ENCODE measurements around the gene ALDH1L1.

The ALDH1L1 gene

GRCh38 chr3:126160243-126161210, 19.9 kb downstream of the ALDH1L1 start:
- Histone ChIP-seq H3K36me3 (ENCODE audit: insufficient read depth, low read length) (no peaks in the 10 kb centered on the region), H3K4me1 (ENCODE audit: insufficient read depth, low read length) (no peaks in the 10 kb centered on the region)
- WGBS, result 89% methylated on average over 10 of the region's 10 CpGs

GRCh38 chr3:126159476-126159875, 20.9 kb downstream of the ALDH1L1 start:
- Histone ChIP-seq H3K4me3 (ENCODE audit: low read length) (no peak overlapping the region), H3K9me3 (ENCODE audit: insufficient read depth, low read depth, low read length) (no peaks in the 10 kb centered on the region), H3K4me1 (ENCODE audit: insufficient read depth, low read length) (no peaks in the 10 kb centered on the region), H3K9ac (ENCODE audit: low read depth, low read length) (no peak overlapping the region), H3K27ac (ENCODE audit: low read depth, low read length) (no peak overlapping the region), H3K36me3 (ENCODE audit: insufficient read depth, low read length) (no peaks in the 10 kb centered on the region), H3K27me3 (ENCODE audit: insufficient read depth, low read length) (no peaks in the 10 kb centered on the region)
- 96% methylated on average over 1 of the region's 1 CpG for WGBS

More at GRCh38 chr3:126160243-126161210, 19.9 kb downstream of the ALDH1L1 start:
- no peak overlapping the region for H3K9ac ChIP-seq (ENCODE audit: low read depth, low read length)
- H3K27ac ChIP-seq (ENCODE audit: low read depth, low read length), result no peak overlapping the region
- no peaks in the 10 kb centered on the region for H3K27me3 ChIP-seq (ENCODE audit: insufficient read depth, low read length)
- H3K4me3 ChIP-seq (ENCODE audit: low read length), result no peak overlapping the region
- H3K9me3 ChIP-seq (ENCODE audit: insufficient read depth, low read depth, low read length), result no peaks in the 10 kb centered on the region

DNA sequence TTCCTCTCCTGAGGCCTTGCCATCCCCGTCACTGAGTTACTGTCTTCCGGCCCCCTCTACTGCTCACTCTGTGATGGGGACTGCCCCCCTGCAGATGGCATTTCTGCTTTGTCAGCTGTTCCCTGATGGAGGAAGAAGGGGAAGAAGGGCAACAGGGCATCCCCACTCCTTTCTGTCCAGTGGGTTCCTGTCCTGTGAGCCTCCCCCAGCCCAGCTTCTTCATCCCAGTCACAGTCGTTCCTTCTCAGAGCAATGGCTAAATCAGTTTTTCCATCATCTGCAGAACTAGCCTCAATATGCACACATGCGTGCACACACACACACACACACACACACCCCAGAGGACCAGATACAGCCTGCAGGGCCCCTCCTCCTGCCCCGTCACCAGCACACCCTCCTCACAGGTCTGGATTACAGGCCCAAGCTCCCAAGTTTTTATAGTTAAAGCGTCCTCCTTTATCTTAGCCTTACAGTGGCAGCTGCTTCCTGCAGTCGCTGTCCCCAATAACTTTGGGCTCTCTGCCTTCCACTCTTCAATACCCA, 21.4 kb downstream of the ALDH1L1 start:
- Histone ChIP-seq H3K36me3 (ENCODE audit: insufficient read depth, low read length) (no peaks in the 10 kb centered on the region), H3K9ac (ENCODE audit: low read depth, low read length) (no peak overlapping the region), H3K9me3 (ENCODE audit: insufficient read depth, low read depth, low read length) (no peaks in the 10 kb centered on the region), H3K27ac (ENCODE audit: low read depth, low read length) (no peak overlapping the region), H3K4me3 (ENCODE audit: low read length) (no peak overlapping the region), H3K27me3 (ENCODE audit: insufficient read depth, low read length) (no peaks in the 10 kb centered on the region), H3K4me1 (ENCODE audit: insufficient read depth, low read length) (no peaks in the 10 kb centered on the region)
- 86% methylated on average over 7 of the region's 7 CpGs for WGBS

- H3K27me3 ChIP-seq (ENCODE audit: insufficient read depth, low read length), result no peaks in the 10 kb centered on the region
- no peaks in the 10 kb centered on the region for H3K9me3 ChIP-seq (ENCODE audit: insufficient read depth, low read depth, low read length)
- H3K4me3 ChIP-seq (ENCODE audit: low read length), result no peak overlapping the region
- H3K27ac ChIP-seq (ENCODE audit: low read depth, low read length), result no peak overlapping the region
- no peaks in the 10 kb centered on the region for H3K36me3 ChIP-seq (ENCODE audit: insufficient read depth, low read length)
- no peaks in the 10 kb centered on the region for H3K4me1 ChIP-seq (ENCODE audit: insufficient read depth, low read length)
- no peak overlapping the region for H3K9ac ChIP-seq (ENCODE audit: low read depth, low read length)
- WGBS, result 92% methylated on average over 18 of the region's 18 CpGs
Measured at GRCh38 chr3:126158016-126158911, 22.1 kb downstream of the ALDH1L1 start.

DNA sequence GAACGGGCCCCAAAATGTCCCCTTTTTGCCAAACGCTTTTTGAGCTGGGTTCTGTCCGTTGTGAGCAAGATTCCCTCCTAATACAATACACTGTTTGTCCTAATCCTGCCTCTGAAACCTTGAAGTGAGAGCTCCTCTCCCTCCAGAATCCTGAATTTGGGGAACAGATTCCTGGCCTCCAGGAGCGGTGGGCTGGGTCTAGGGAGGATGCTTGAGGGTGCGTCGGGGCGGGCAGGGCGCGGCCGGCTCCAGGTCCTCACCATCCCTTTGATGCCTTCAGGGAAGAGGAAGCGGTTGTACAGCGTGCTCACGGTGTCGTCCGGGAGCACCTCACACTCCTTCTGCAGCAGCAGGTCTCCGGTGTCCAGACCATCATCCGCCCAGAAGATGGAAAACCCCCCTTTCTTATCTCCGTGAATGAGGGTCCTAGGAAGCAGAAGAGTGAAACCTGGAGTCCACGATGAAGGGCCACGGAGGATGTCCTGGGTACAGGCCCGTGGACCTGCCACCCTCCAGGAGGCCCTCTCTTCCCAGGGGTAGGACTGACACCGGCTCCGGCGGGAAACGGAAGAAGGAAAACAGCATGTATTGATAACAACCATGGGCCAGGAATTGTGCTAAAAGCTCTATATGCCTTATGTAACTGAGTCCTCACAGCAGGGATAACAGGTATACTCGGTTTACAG, 23.2 kb downstream of the ALDH1L1 start:
- no peaks in the 10 kb centered on the region for H3K4me1 ChIP-seq (ENCODE audit: insufficient read depth, low read length)
- no peak overlapping the region for H3K4me3 ChIP-seq (ENCODE audit: low read length)
- no peaks in the 10 kb centered on the region for H3K27me3 ChIP-seq (ENCODE audit: insufficient read depth, low read length)
- H3K9me3 ChIP-seq (ENCODE audit: insufficient read depth, low read depth, low read length), result no peaks in the 10 kb centered on the region
- no peak overlapping the region for H3K9ac ChIP-seq (ENCODE audit: low read depth, low read length)
- no peak overlapping the region for H3K27ac ChIP-seq (ENCODE audit: low read depth, low read length)
- WGBS, result 96% methylated on average over 26 of the region's 26 CpGs
- H3K36me3 ChIP-seq (ENCODE audit: insufficient read depth, low read length), result no peaks in the 10 kb centered on the region

DNA sequence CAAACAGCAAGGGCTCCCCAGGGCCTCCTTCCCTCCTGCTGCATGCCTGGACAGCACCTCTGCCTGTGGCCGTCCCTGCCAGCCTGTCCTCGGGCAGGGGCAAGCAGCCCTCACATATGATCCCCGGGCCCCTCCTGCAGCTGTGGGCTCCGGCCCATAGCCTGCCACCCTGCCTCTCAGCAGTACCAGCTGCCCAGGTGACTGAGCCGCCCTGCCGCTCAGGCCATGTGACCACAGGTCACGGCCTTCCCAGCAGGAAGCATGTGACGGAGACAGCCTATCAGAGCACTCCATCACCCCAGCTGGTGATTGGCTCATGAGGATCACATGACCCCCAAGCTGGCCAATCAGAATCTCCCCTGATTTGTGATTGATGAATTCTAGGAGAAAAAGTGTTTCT, 23.9 kb downstream of the ALDH1L1 start:
- H3K9ac ChIP-seq (ENCODE audit: low read depth, low read length), result no peak overlapping the region
- no peak overlapping the region for H3K4me3 ChIP-seq (ENCODE audit: low read length)
- H3K4me1 ChIP-seq (ENCODE audit: insufficient read depth, low read length), result no peaks in the 10 kb centered on the region
- H3K27ac ChIP-seq (ENCODE audit: low read depth, low read length), result no peak overlapping the region
- WGBS, result 84% methylated on average over 8 of the region's 8 CpGs
- no peaks in the 10 kb centered on the region for H3K27me3 ChIP-seq (ENCODE audit: insufficient read depth, low read length)
- no peaks in the 10 kb centered on the region for H3K36me3 ChIP-seq (ENCODE audit: insufficient read depth, low read length)
- no peaks in the 10 kb centered on the region for H3K9me3 ChIP-seq (ENCODE audit: insufficient read depth, low read depth, low read length)

- H3K27ac ChIP-seq (ENCODE audit: low read depth, low read length), result no peak overlapping the region
- no peaks in the 10 kb centered on the region for H3K36me3 ChIP-seq (ENCODE audit: insufficient read depth, low read length)
- H3K9ac ChIP-seq (ENCODE audit: low read depth, low read length), result no peak overlapping the region
- H3K27me3 ChIP-seq (ENCODE audit: insufficient read depth, low read length), result no peaks in the 10 kb centered on the region
- no peaks in the 10 kb centered on the region for H3K9me3 ChIP-seq (ENCODE audit: insufficient read depth, low read depth, low read length)
- H3K4me3 ChIP-seq (ENCODE audit: low read length), result no peak overlapping the region
- H3K4me1 ChIP-seq (ENCODE audit: insufficient read depth, low read length), result no peaks in the 10 kb centered on the region
- WGBS, result 76% methylated on average over 6 of the region's 6 CpGs
Measured at GRCh38 chr3:126155819-126156218, 24.6 kb downstream of the ALDH1L1 start.

GRCh38 chr3:126155280-126155640, 25.1 kb downstream of the ALDH1L1 start:
- Histone ChIP-seq H3K4me3 (ENCODE audit: low read length) (no peak overlapping the region), H3K27me3 (ENCODE audit: insufficient read depth, low read length) (no peaks in the 10 kb centered on the region), H3K36me3 (ENCODE audit: insufficient read depth, low read length) (no peaks in the 10 kb centered on the region), H3K9me3 (ENCODE audit: insufficient read depth, low read depth, low read length) (no peaks in the 10 kb centered on the region), H3K4me1 (ENCODE audit: insufficient read depth, low read length) (no peaks in the 10 kb centered on the region), H3K27ac (ENCODE audit: low read depth, low read length) (no peak overlapping the region), H3K9ac (ENCODE audit: low read depth, low read length) (no peak overlapping the region)
- WGBS, result 86% methylated on average over 2 of the region's 2 CpGs

DNA sequence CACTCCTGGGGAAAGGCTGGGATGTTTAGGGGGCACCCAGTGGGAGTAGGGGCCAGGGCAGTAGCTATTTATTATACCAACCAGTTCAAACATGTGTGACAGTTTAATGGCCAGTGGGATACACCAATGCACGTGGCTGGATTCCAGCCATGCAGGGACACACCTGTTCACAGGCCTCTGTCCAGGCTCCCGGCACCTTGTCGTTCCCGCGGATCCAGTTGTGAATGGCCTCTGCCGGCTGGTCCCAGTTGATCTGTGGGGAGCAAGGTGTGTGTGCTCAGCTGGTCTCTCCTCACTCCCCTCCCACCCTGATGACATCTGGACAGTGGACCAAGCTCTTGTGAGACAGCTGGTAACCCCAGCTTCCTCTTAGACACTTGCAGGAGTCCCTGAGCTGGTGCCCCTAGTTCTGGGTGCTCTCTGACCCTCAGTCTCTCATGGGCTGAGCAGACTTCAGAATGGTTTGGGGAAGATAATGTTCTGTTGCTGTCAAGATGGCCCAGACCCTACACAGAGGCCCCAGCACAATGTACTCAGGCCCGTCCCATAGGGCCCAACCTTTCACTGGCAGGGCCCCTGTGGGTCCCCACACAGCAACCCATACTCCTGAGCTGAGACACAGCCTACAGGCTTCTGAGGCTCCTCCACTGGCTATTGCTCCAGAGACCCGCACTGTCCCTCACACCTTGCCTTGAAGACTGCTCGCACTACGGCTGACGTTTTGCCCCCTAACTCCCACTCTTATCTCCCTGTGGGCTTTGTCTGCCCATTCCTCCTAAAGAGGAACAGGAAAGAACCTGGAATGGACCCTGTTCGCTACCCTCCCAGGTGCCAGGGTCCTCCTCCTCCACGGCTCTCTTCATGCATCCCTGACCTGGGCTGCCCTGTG, 25.8 kb downstream of the ALDH1L1 start:
- Histone ChIP-seq H3K36me3 (ENCODE audit: insufficient read depth, low read length) (no peaks in the 10 kb centered on the region), H3K4me1 (ENCODE audit: insufficient read depth, low read length) (no peaks in the 10 kb centered on the region), H3K27ac (ENCODE audit: low read depth, low read length) (no peak overlapping the region), H3K9me3 (ENCODE audit: insufficient read depth, low read depth, low read length) (no peaks in the 10 kb centered on the region), H3K27me3 (ENCODE audit: insufficient read depth, low read length) (no peaks in the 10 kb centered on the region), H3K4me3 (ENCODE audit: low read length) (no peak overlapping the region), H3K9ac (ENCODE audit: low read depth, low read length) (no peak overlapping the region)
- 93% methylated on average over 13 of the region's 13 CpGs for WGBS

- no peak overlapping the region for H3K9ac ChIP-seq (ENCODE audit: low read depth, low read length)
- H3K4me1 ChIP-seq (ENCODE audit: insufficient read depth, low read length), result no peaks in the 10 kb centered on the region
- H3K36me3 ChIP-seq (ENCODE audit: insufficient read depth, low read length), result no peaks in the 10 kb centered on the region
- no peak overlapping the region for H3K27ac ChIP-seq (ENCODE audit: low read depth, low read length)
- WGBS, result 93% methylated on average over 8 of the region's 8 CpGs
- no peaks in the 10 kb centered on the region for H3K27me3 ChIP-seq (ENCODE audit: insufficient read depth, low read length)
- H3K9me3 ChIP-seq (ENCODE audit: insufficient read depth, low read depth, low read length), result no peaks in the 10 kb centered on the region
- H3K4me3 ChIP-seq (ENCODE audit: low read length), result no peak overlapping the region
Measured at GRCh38 chr3:126153695-126154360, 26.6 kb downstream of the ALDH1L1 start.

Measured in HUES64 (cell line).